Measurements from ENCODE around the gene CCDC13. TPM values are rescaled to one million over a fixed set of nuclear protein-coding genes. Genes with fewer than 3 reads are reported as not detected.

CCDC13 gene
- total and polyA plus RNA-seq, 2 of the 13 experiments (the other 11 are each of a cell fraction or from before 2014, with no cell fraction given) = 0.22 to 0.51 TPM

GRCh38 chr3:42804106-42804830 lies 31.2 kb upstream of the CCDC13 start, which contains the start of gene HIGD1A (continued):
- TF ChIP-seq HNF4A (CRISPR knock-in tag; IDR thresholded peaks at IDR 0.05) = no peak
- no peak for TF ChIP-seq ZBTB46 (CRISPR knock-in tag; IDR thresholded peaks at IDR 0.05; ENCODE audit: borderline replicate concordance)
- no peak; the same call in 1 of the 2 replicates for TF ChIP-seq TMF1 (CRISPR knock-in tag; IDR thresholded peaks at IDR 0.05; ENCODE audit: low read depth)
- no peak for TF ChIP-seq GZF1 (CRISPR knock-in tag; IDR thresholded peaks at IDR 0.05)
- TF ChIP-seq FOXC1 (CRISPR knock-in tag; IDR thresholded peaks at IDR 0.05; ENCODE audit: borderline replicate concordance) = peak; percentile 33
- TF ChIP-seq TBP (CRISPR knock-in tag; IDR thresholded peaks at IDR 0.05) = no peak
- TF ChIP-seq ARID3A (IDR thresholded peaks at IDR 0.05; ENCODE audit: low read depth, low read length) = no peak
- TF ChIP-seq ZNF18 (CRISPR knock-in tag; IDR thresholded peaks at IDR 0.05; ENCODE audit: insufficient replicate concordance) = peak; percentile 88
- TF ChIP-seq ZNF331 (CRISPR knock-in tag; IDR thresholded peaks at IDR 0.05) = no peak
- TF ChIP-seq ZNF329 (CRISPR knock-in tag; IDR thresholded peaks at IDR 0.05; ENCODE audit: low read depth) = peak; percentile 80; the same call in 1 of the 2 replicates
- TF ChIP-seq ZBTB1 (CRISPR knock-in tag; IDR thresholded peaks at IDR 0.05; ENCODE audit: borderline replicate concordance) = no peak
- peak; percentile 77; the same call in 1 of the 2 replicates for TF ChIP-seq ZBTB34 (CRISPR knock-in tag; IDR thresholded peaks at IDR 0.05)
- no peak for TF ChIP-seq NONO (IDR thresholded peaks at IDR 0.05)
- TF ChIP-seq NONO (CRISPR knock-in tag; conservative IDR thresholded peaks at IDR 0.05) = peak; percentile 84; the same call in 1 of the 2 replicates
- no peak for TF ChIP-seq ZNF367 (CRISPR knock-in tag; IDR thresholded peaks at IDR 0.05; ENCODE audit: borderline replicate concordance)
- TF ChIP-seq THAP11 (CRISPR knock-in tag; IDR thresholded peaks at IDR 0.05) = peak; percentile 57
- TF ChIP-seq ETV5 (CRISPR knock-in tag; IDR thresholded peaks at IDR 0.05; ENCODE audit: borderline replicate concordance) = peak; percentile 24; the same call in 1 of the 2 replicates
- peak; percentile 71; the same call in 1 of the 2 replicates for TF ChIP-seq ZNF274 (CRISPR knock-in tag; IDR thresholded peaks at IDR 0.05)
- no peak for TF ChIP-seq ZNF3 (CRISPR knock-in tag; IDR thresholded peaks at IDR 0.05)
- TF ChIP-seq HNRNPH1 (optimal IDR thresholded peaks at IDR 0.05; ENCODE audit: low read depth, low read length) = no peak
- TF ChIP-seq FUBP1 (CRISPR knock-in tag; IDR thresholded peaks at IDR 0.05; ENCODE audit: borderline replicate concordance) = no peak

Measured in HepG2 (cell line).